Measurements from ENCODE around the gene FOXB1. TPM values are rescaled to one million over a fixed set of nuclear protein-coding genes. Genes with fewer than 3 reads are reported as not detected.

FOXB1 gene
- polyA plus RNA-seq (2013, experiment 1 of 2; ENCODE audit: insufficient read length) = not detected
- not detected for polyA plus RNA-seq (2013, experiment 2 of 2; ENCODE audit: insufficient read length)

DNA sequence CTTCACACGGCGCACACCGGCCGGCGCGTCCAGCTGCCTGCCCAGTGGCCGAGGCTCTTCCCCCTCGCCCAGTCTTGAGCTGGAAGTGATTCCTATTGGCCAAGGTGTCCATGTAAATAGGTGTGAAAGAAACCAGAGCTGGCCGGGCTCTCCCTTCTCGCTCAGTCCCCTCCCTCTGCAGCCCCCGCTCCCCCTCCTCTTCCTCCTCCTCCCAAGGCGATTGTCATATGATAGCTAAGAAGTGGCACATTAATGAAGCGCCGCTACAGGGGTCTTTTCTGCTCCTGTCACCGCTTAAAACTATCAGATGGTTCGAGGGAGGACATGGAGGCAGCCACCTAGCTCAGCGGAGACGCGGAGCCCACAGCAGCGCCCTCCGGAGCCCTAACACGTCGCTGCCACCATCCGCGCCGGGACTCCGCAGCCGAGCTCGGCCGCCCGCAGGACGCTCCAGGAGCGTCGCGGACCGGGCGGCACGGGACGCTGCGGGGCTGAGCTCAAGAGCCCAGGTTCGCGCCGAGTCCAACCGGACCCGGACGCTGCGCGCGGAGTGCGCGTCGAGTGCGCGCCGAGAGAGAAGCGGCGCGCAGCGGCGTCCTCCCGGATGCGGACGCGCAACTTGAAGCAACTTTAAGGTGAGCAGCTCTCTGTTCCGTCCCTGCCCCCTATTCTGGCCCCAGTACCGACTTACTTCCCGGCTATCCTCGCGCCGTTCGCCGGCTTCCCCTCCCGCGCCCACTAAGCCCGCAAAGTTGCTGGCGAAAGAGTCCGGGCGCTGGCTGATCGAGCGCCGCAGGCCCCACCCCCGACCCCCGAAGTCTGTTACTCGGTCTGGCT lies at the start of gene FOXB1:
Gene FOXB1 (plus strand): TSS at position 303 of the 837 bp plus-strand sequence. CDS start 653 bp downstream, outside the sequence.
- no peak for DNase-seq

DNA sequence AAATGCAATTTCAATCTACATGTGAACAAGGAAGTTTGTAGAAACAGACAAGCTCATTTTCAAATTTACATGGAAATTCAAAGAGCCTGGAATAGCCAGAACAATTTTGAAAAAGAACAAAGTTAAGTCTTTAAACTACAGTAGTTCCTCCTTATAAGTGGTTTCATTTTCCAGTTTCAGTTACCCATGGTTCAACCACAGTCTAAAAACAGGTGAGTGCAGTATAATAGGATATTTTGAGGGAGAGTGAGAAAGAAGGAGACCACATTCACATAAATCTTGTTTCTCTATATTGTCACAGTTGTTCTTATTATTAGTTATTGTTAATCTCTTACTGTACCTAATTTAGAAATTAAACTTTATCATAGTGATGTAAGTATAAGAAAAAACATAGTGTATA lies 45.8 kb upstream of the FOXB1 start:
- no peak for DNase-seq

DNA sequence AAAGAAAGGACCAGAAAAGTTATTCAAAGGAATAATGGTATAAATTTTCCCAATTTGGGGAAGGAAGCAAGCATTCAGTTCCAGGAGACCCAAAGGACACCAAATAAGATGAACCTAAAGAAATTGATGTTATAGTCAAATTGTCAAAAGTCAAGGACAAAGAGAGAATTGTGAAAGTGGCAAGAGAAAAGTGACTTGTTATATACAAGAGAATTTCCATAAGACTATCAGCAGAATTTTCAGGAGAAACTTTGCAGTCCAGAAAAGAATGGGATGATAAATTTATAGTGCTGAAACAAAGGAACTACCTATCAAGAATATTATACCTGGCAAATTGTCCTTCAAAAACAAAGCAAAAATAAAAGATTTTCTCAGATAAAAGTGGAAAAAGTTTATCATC lies 43.8 kb upstream of the FOXB1 start:
- no peak for DNase-seq

DNA sequence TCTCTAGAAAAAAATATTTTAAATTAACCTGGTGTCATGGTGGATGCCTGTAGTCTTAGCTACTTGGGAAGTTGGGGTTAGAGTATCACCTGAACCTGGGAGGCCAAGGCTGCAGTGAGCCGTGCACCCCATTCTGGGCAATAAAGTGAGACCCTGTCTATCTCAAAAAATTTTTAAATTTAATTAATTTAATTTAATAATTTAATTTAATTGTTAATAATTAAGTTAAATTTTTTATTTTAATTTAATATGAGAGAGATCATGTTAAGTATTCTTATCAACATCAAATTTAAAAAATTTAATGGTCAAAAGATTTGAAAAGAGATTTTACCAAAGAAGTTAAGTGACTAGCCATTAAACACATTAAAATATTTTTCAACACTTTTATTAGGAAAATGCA lies 40.8 kb upstream of the FOXB1 start:
- DNase-seq = no peak

DNA sequence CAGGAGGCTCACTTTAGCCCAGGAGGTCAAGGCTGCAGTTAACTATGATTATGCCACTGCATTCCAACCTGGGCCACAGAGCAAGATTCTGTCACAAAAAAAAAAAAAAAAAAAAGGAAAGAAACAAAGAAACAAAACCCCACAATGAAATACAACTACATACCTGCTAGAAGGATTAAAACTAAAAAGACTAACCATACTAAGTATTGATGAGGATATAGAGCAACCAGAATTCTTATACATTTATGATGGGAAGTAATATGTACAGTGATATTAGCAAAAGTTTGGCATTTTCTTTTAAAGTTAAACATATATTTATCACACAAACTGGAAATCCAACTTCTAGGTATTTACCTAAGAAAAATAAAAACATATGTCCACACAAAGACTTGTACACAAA lies 40.2 kb upstream of the FOXB1 start:
- DNase-seq = no peak

DNA sequence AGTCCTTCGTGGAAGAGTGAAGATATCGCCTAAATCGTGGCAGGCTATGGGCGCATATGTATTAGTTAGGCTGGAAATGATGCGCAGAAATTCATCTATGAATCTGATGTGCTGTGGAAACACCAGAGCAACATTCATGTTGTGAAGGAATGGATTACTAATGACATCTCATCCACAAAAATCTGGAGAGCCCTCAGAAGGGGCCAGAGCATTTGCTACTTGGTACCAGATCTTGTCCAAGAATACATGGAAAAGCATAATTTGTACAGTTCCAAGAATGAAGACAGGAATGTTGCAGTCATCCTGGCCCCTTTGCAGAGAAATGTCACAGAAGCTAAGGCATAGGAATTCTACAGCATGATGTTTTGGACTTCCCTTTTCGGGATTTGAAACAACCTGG lies 38.4 kb upstream of the FOXB1 start:
- DNase-seq = peak; percentile 0

DNA sequence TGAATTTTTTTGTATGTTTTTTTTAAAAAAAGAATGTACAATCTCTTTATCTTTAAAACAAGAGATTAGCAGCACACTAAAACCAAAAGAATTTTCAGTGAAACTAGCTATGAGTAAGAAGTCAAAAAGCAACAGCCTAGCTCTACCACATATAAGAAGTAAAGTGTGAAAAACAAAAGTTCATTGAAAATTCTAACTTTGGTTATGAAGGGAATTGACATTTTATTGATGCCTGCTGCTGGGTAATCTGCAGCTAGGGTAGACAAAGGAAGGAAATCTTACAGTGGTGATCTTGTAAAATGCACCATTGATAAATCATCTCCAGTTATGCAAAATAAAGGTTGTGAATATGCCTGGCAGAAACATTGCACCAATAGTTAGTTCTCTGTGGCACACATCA lies 37.8 kb upstream of the FOXB1 start:
- no peak for DNase-seq

DNA sequence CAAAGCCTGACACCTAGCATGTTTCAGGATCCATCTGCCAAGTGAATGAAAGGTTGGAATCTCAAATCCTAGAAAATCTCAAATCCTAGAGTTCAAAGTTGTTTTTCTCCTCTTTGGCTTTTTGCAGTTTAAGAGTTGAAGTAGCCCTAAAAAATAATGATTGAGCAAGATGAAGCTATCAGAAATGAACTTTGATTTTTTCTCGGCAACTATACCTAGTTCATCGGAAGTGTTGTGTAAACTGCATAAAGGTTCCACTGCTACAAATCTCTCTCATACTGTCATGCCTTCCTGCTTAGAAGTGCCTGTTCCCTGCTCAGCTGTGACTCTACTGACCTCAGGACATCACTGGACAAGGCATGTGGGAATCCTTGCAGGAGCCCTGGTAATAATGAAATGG lies 35.8 kb upstream of the FOXB1 start:
- no peak for DNase-seq

DNA sequence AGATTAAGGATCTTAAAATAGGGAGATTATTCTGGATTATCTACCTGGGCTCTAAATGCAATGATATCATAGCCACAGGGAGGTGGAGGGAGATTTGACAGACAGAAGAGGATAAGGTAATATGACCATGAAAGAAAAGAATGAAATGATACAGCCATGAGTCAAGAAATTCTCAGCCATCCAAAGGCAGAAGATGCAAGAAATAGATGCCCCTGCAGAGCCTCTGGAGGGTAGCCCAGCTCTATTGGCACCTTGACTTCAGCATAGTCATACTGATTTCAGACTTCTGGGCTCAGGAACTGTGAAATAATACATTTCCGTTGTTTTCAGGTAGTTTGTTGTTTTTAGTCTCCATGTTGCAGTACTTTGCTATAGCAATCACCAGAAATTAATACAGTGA lies 31.9 kb upstream of the FOXB1 start:
- DNase-seq = no peak

DNA sequence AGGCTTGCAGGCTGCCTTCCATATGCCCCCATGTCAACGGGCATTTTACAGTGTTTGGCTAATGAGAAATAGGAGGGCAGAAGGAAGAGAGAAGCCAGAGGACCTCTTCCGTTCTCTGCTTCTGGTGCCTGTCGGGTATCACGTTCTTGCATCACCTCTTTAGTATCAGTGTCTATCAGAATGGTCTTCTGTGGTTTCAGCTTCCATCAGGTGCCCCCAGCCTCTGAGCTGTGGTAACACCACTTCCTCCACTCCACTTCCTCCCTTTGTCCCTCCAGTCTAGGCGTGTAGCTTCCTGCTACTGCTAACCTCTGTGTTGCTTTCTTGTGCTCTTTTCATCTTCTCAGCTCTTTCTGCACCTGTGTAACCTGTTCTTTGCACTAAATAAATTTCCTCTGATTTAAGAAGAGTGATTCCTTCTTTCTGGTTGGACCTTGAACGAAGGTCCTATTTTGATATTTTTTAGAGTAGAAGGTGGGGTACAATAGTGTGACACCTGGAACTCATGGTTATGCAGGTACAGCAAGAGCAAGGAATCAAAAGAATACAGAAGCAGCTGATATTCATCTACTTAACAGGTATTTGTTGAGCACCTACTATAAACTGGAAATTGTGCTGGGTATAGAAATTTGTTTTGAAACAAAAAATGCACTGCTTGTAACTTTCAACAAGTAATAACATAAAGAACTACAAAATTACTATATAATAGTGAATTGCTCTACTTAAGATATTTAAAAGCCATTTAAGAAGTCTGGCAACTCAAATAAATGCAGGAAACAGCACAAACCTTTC lies 27.4 kb upstream of the FOXB1 start:
- DNase-seq = no peak

DNA sequence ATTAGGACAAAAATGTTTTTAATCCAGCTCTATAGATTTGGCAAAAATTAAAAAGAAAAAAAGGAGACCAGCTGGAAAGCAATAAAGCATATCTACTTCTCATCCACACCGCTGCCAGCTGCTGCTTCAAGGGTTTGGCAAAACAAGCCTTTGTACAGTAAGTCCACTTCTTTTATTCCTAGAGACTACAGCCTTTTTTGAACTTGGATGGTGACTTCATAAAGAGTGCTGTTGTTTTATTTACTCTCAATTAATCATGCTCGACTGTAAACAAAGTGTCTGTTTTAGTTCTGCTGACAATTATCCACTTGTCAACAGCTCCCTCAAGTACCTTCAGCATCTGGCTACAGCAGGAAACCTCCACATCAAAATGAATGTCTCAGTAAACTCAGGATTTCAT lies 12.3 kb upstream of the FOXB1 start:
- no peak for DNase-seq

DNA sequence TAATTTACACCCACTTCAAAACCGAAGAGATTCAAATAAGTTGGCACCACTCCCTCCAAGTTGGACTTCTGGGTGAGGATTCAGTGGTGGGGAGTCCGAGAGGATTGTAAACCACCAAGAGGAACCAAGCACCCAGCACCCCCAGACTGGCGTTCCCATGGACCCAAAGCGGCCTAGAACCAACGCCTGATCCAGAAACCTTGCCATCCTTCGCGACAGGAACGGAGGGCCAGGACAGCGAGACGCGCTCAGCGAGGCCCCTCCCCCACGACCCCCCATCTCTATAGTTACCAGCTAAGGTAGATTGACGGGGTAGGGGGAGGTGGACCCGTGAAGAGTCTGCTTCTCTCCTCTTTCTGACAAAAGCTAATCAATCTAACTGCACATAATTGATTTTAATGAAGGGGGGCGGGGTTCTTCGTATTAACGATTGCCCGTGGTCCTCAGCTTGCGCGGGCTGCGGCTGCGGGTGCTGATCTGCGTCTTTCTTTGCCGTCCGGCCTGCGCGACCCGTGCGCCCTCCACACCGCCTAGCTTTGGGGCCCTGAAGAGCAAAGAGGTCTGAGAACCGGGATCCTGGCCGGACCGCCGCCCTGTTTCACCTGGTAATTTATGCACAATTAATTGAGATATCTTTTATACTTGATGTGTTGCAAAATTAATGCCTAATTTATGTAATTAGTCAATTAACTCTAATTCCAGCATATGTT lies 10.9 kb upstream of the FOXB1 start:
- DNase-seq = no peak

DNA sequence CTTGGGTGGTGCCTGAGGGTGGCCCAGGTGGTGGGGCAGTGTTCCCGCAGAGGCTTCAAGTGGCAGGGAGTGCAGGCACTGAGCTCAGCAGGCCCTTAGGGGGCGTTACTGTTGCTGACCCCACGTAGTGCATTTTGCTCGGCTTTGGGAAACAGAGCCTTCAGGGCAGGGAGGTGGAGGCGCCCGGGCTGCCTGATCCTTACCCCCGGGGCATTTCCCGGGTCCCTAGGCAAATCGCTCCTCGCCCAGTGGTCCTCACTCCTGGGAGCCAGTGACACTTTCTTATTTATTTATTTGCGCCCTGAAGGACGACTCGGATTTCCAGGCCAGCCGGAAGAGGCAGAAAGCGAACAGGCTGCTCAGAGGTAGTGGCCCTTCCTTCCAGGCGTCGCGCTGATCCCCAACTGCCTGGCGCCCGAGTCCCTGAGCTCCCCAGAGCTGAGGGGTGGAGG lies 10.1 kb upstream of the FOXB1 start:
- DNase-seq = no peak

DNA sequence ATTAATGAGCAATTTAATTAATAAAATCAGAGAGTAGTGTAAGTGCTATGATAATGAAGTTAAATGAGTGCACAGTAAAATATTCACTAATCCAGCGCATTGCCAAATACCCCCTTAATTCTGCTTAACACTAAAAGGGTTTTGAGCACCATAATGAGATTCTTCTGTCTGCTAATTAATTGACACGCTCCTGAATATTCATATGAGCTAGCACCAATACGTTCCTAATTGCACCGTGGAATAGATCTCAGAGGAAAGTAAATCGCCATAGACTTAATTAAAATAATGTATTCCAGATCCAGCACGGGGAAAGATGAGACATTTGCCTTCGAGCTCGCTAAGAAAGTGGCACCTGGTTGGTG lies 9.6 kb upstream of the FOXB1 start:
- DNase-seq = no peak

DNA sequence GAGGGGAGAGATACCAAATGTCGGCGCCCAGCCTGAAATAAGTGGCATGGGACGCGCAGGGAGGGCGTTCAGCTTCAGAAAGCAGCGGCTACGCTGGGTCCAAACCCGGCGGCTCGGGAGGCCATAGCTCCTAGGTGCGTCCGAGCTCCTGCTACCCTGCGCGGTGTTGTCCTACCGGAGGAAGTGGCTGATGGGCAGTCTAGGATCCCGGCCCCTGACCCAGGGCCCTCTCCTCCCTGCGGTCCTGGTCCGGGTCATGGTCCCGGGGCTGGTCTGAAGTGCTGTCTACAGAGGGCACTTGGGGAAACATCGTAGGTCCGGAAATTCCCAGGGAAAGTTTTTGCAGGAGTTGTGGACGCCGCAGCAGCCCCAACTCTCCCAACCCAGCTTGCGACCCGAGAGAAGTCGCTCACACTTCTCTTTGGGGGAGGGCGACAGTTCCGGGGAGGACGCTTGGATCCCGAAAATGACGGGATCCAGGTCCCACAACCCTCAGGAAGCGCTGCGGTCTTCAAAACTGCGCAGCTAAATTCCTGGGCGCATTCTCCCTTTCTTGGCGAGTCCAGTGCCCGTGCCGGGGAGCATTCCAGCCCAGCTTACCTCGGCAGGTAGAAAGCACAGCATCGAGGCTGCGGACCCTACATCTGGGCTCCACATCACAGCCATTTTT lies 9.1 kb upstream of the FOXB1 start:
- no peak for DNase-seq

DNA sequence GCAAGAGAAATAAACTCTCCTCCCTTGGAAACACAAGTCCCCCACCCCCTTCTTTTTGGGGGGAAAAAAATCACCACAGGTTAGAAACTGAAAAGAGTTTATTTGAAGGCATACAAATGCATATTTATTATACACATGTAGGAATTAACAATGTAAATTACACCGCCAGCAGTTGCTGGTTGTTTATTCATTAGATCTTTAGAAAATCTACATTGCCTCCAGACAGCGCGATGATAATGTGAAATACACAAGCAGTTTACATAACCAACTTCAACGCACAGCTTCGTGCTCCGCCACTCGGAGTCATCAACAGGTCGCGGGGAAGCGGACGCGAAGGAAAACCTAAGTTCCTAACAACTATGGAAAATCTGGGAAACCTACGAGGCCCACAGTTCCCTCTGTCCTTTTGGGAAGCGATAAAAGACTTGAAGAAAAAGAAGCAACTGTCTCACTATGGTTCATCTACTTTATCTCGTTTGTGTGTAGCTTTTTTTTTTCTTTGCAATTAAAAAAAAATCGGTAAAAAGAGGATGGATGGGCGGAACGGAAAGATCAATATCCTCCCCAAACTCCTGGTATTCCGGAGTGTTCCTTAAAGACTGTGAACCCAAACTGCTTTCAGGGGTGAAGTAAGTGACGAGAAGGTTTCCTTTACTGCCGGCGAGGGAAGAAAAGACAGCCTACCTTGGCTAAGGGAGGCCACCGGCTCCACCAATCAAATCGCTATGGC lies 8.4 kb upstream of the FOXB1 start:
- DNase-seq = no peak

DNA sequence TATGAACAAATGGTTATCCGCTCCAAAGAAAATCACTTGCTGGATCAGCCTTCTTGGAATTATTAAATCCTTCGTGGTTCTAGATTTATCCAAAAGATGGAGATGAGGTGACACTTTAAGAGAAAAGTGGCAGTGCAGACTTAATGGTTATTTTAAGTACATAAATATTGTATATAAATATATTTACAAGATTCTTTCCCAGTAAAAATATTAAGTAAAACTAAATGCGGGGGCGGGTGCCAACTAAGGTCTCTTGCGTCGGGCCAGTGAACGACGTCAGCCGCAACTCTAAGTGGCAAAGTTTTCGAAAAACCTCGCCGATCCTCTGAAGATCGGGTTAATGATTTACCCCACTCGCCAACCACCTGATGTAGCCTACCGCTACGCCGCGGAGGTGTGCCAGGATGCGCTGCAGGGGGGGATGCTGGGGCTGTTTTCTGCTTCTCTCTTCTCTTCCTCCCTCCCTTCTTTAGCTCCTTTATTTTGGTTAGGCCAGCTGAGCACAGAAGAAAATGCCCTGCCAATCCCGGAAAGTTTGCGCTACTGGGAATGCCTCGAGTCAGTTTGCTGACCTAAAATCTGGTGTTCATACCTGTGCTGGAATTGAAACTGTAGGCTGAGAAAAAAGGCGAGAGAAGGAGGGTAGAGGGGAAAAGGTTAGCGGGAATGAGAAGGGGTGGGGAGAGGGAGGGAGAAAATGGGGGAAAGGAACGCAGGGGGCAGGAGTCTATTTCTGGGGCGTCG lies 7.6 kb upstream of the FOXB1 start:
- DNase-seq = no peak

DNA sequence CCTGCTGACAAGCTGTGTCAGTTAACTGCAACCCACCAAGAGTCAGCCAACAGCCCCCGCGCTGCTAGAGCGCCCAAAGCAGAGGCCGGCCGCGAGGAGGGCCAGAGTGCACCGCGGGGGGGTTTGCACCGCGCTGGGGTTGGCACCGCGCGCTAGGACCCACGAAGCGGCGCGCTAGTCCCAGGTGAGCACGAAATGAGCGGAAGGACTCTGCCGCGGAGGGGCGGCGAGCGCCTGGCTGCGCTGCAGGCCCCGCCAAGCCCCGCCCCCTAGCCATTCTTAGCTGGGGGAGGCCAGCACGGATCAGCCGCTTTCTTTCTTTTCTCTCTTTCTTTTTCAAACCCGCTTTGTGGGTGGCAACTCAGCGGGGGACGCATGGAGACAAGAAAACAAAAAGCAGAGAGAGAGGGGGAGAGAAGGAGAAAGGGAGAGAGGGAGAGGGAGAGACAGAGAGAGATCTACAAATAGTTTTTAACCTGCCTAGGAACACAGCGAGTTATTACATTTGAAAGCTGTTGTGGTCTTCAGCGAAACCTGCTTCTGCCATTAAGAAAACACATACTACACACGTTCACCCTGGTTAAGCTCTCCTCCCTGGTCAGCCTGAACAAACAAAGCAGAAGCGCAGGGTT lies 6.9 kb upstream of the FOXB1 start:
- no peak for DNase-seq

DNA sequence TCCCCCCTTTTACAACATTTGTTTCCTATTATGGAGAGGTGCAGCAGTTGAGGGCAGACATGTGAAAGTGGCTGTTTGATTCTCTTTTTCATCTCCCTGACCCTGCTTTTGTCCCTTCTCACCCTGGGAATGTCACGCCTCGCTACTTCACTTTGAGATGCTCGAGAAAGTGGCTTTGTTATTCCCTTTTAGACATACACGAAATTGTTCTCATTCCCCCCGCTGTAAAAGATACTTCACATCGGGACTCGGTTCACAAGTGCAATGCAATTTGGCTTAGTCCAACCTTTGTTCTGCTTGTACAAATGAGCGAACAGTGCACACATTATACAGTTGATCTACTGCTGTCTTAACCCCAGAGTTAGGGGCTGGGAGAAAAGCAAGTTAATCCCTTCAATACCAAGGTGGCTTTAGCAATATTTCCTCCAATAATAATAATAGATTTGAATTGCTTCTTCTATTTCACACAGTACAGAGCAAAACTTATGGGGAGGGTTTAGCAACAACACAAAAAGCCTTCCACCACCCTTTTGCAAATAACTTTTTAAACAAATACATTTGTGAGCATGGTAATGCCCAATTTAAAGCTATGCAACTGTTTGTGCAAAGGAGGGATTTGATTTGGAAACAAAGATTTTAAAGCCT lies 5.7 kb upstream of the FOXB1 start:
- no peak for DNase-seq

Data from fibroblast of skin of scalp (primary cell).